ENCODE results near the gene NPEPL1. TPM values are rescaled to one million over a fixed set of nuclear protein-coding genes. Genes with fewer than 3 reads are reported as not detected.
A peak's percentile ranks its signal among the peaks of the same experiment; 100 is the strongest.

NPEPL1 gene
- total and polyA plus RNA-seq, 7 experiments from 2014 or later = 6.2 to 76.2 (median 49.5) TPM

- Mint-ChIP-seq H3K4me3 (no peak overlapping the region), H3K4me1 (no peaks in the 10 kb centered on the region), H3K9me3 (peaks cover 0 to 5% (median 0%) of the 10 kb centered on the region in 11 donors), H3K36me3 (peaks cover 0 to 3% (median 0%) of the 10 kb centered on the region in 5 donors), H3K27me3 (peaks cover 0 to 6% (median 5%) of the 10 kb centered on the region in 5 donors), H3K27ac (no peak overlapping the region)
- DNase-seq = peak in 2 of 9 donors; percentile 2 to 14
- CTCF ChIA-PET = no interaction called here
- no peaks in the 10 kb centered on the region for H3K9me3 ChIP-seq (ENCODE audit: control insufficient read depth in 2 of 3, low read length in 3 of 3)
- intact Hi-C loops (cut with micrococcal nuclease) = no loop called here
- ATAC-seq = no peak
- H3K4me3 ChIP-seq (ENCODE audit: low read length) = no peak overlapping the region
- no peaks in the 10 kb centered on the region for H3K4me1 ChIP-seq (ENCODE audit: control insufficient read depth in 2 of 2, insufficient read depth in 2 of 2, low read length in 2 of 2)
- H3K27me3 ChIP-seq (ENCODE audit: control insufficient read depth in 2 of 2, insufficient read depth in 2 of 2, low read length in 2 of 2) = no peaks in the 10 kb centered on the region
- peaks cover 0 to 5% (median 0%) of the 10 kb centered on the region in 3 experiments for H3K36me3 ChIP-seq (ENCODE audit: control insufficient read depth in 2 of 3, insufficient read depth in 3 of 3, low read length in 3 of 3)
- POLR2A ChIA-PET = no interaction called here
- H3K27ac ChIP-seq (ENCODE audit: low read depth, low read length) = no peak overlapping the region
Observed at GRCh38 chr20:58715801-58716475, 23.3 kb downstream of the NPEPL1 start.

GRCh38 chr20:58716476-58717277 is 24.1 kb downstream of the NPEPL1 start:
- H3K27me3 Mint-ChIP-seq = peaks cover 5 to 12% (median 11%) of the 10 kb centered on the region in 5 donors
- ChIA-PET CTCF (no interaction called here), POLR2A (no interaction called here)
- H3K27ac ChIP-seq (ENCODE audit: low read depth, low read length) = no peak overlapping the region
- no peaks in the 10 kb centered on the region for H3K9me3 ChIP-seq (ENCODE audit: control insufficient read depth in 2 of 3, low read length in 3 of 3)
- H3K4me1 ChIP-seq (ENCODE audit: control insufficient read depth in 2 of 2, insufficient read depth in 2 of 2, low read length in 2 of 2) = no peaks in the 10 kb centered on the region
- no peaks in the 10 kb centered on the region for H3K4me1 Mint-ChIP-seq
- peaks cover 0 to 3% (median 0%) of the 10 kb centered on the region in 5 donors for H3K36me3 Mint-ChIP-seq
- intact Hi-C loops (cut with micrococcal nuclease) = no loop called here
- peak in 2 of 9 donors; percentile 3 to 16 for DNase-seq
- H3K27ac Mint-ChIP-seq = no peak overlapping the region
- H3K27me3 ChIP-seq (ENCODE audit: control insufficient read depth in 2 of 2, insufficient read depth in 2 of 2, low read length in 2 of 2) = no peaks in the 10 kb centered on the region
- no peak overlapping the region for H3K4me3 Mint-ChIP-seq
- peaks cover 0 to 5% (median 0%) of the 10 kb centered on the region in 3 experiments for H3K36me3 ChIP-seq (ENCODE audit: control insufficient read depth in 2 of 3, insufficient read depth in 3 of 3, low read length in 3 of 3)
- peaks cover 0 to 5% (median 0%) of the 10 kb centered on the region in 11 donors for H3K9me3 Mint-ChIP-seq
- ATAC-seq = no peak
- H3K4me3 ChIP-seq (ENCODE audit: low read length) = no peak overlapping the region

- peak in 2 of 9 donors; percentile 3 to 18 for DNase-seq
- CTCF ChIA-PET = no interaction called here
- no peaks in the 10 kb centered on the region for H3K4me1 ChIP-seq (ENCODE audit: control insufficient read depth in 2 of 2, insufficient read depth in 2 of 2, low read length in 2 of 2)
Observed at GRCh38 chr20:58717278-58718091, 24.9 kb downstream of the NPEPL1 start.

DNA sequence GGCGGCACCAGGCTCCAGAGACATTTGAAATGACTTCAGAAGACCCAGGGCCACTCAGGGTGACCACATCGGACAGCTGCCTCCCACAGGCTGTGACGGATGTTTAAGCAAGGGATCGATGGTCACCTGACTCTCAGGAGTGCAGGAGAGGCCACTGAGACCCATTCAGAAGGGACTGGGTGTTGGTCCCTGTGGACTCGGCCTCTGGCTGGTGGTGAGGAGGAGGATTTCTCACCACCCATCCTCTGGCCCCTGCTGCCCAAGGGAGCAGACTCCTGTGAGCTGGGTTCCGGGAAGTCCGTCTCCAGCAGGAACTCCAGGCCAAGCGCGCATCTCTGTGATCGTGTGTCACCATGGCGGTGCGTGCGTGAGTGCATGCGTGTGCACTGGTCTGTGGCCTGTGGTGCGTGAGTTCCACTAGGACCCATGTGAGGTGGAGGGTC is 25.5 kb downstream of the NPEPL1 start:
- peak in 1 of 9 donors; percentile 16 for DNase-seq

More at GRCh38 chr20:58717278-58718091, 24.9 kb downstream of the NPEPL1 start:
- Histone ChIP-seq H3K36me3 (ENCODE audit: control insufficient read depth in 2 of 3, insufficient read depth in 3 of 3, low read length in 3 of 3) (peaks cover 0 to 5% (median 0%) of the 10 kb centered on the region in 3 experiments), H3K27me3 (ENCODE audit: control insufficient read depth in 2 of 2, insufficient read depth in 2 of 2, low read length in 2 of 2) (no peaks in the 10 kb centered on the region), H3K9me3 (ENCODE audit: control insufficient read depth in 2 of 3, low read length in 3 of 3) (no peaks in the 10 kb centered on the region), H3K4me3 (ENCODE audit: low read length) (no peak overlapping the region), H3K27ac (ENCODE audit: low read depth, low read length) (no peak overlapping the region)
- Mint-ChIP-seq H3K9me3 (peaks cover 0 to 4% (median 0%) of the 10 kb centered on the region in 11 donors), H3K4me1 (peaks cover 0 to 4% (median 0%) of the 10 kb centered on the region in 7 donors), H3K27me3 (peaks cover 12 to 17% (median 15%) of the 10 kb centered on the region in 5 donors), H3K36me3 (peaks cover 0 to 3% (median 0%) of the 10 kb centered on the region in 5 donors), H3K27ac (peak overlapping the region in 1 of 9 donors; percentile 34), H3K4me3 (no peak overlapping the region)
- intact Hi-C loops (cut with micrococcal nuclease) = no loop called here
- POLR2A ChIA-PET = no interaction called here
- no peak for ATAC-seq

DNA sequence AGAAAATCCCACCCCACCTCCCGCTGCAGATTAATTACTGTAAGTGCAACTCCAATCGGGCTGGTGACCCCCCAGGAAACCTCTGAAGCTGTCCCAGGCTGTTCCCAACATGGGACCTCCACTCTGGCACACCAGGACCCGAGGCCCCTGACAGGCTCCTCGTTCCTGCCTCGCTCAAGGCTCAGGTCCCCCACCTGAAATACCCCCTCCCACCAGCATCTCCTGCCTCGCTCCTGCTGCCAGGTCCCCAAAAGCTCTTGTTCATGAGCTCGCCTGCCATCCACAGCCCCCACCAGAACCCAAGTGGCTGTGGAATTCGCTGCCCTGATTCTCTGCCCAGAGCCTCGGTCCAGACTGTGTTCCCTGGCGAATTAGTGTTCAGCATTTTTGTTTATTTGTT is 26.1 kb downstream of the NPEPL1 start:
- Histone ChIP-seq H3K27ac (ENCODE audit: low read depth, low read length) (no peak overlapping the region), H3K27me3 (ENCODE audit: control insufficient read depth in 2 of 2, insufficient read depth in 2 of 2, low read length in 2 of 2) (no peaks in the 10 kb centered on the region), H3K4me3 (ENCODE audit: low read length) (no peak overlapping the region), H3K4me1 (ENCODE audit: control insufficient read depth in 2 of 2, insufficient read depth in 2 of 2, low read length in 2 of 2) (no peaks in the 10 kb centered on the region), H3K9me3 (ENCODE audit: control insufficient read depth in 2 of 3, low read length in 3 of 3) (no peaks in the 10 kb centered on the region), H3K36me3 (ENCODE audit: control insufficient read depth in 2 of 3, insufficient read depth in 3 of 3, low read length in 3 of 3) (peaks cover 0 to 5% (median 0%) of the 10 kb centered on the region in 3 experiments)
- peaks cover 0 to 4% (median 0%) of the 10 kb centered on the region in 7 donors for H3K4me1 Mint-ChIP-seq
- H3K9me3 Mint-ChIP-seq = peaks cover 0 to 5% (median 0%) of the 10 kb centered on the region in 11 donors
- no peak overlapping the region for H3K4me3 Mint-ChIP-seq
- peaks cover 0 to 2% (median 0%) of the 10 kb centered on the region in 5 donors for H3K36me3 Mint-ChIP-seq
- ChIA-PET POLR2A (no interaction called here), CTCF (no interaction called here)
- ATAC-seq (no peak), DNase-seq (no peak)
- peaks cover 23 to 30% (median 27%) of the 10 kb centered on the region in 5 donors for H3K27me3 Mint-ChIP-seq
- intact Hi-C loops (cut with micrococcal nuclease) = no loop called here
- H3K27ac Mint-ChIP-seq = peak overlapping the region in 1 of 9 donors; percentile 42

More for the DNA sequence above, 25.5 kb downstream of the NPEPL1 start:
- no peak overlapping the region for H3K27ac ChIP-seq (ENCODE audit: low read depth, low read length)
- H3K4me1 Mint-ChIP-seq = peaks cover 0 to 4% (median 0%) of the 10 kb centered on the region in 7 donors
- ChIA-PET POLR2A (no interaction called here), CTCF (no interaction called here)
- H3K36me3 Mint-ChIP-seq = peaks cover 0 to 3% (median 0%) of the 10 kb centered on the region in 5 donors
- H3K27ac Mint-ChIP-seq = peak overlapping the region in 1 of 9 donors; percentile 34
- no peak overlapping the region for H3K4me3 Mint-ChIP-seq
- no peak for ATAC-seq
- no peaks in the 10 kb centered on the region for H3K4me1 ChIP-seq (ENCODE audit: control insufficient read depth in 2 of 2, insufficient read depth in 2 of 2, low read length in 2 of 2)
- H3K4me3 ChIP-seq (ENCODE audit: low read length) = no peak overlapping the region
- peaks cover 0 to 4% (median 0%) of the 10 kb centered on the region in 11 donors for H3K9me3 Mint-ChIP-seq
- intact Hi-C loops (cut with micrococcal nuclease) = no loop called here
- H3K9me3 ChIP-seq (ENCODE audit: control insufficient read depth in 2 of 3, low read length in 3 of 3) = no peaks in the 10 kb centered on the region
- peaks cover 18 to 24% (median 21%) of the 10 kb centered on the region in 5 donors for H3K27me3 Mint-ChIP-seq
- H3K27me3 ChIP-seq (ENCODE audit: control insufficient read depth in 2 of 2, insufficient read depth in 2 of 2, low read length in 2 of 2) = no peaks in the 10 kb centered on the region
- H3K36me3 ChIP-seq (ENCODE audit: control insufficient read depth in 2 of 3, insufficient read depth in 3 of 3, low read length in 3 of 3) = peaks cover 0 to 5% (median 0%) of the 10 kb centered on the region in 3 experiments

DNA sequence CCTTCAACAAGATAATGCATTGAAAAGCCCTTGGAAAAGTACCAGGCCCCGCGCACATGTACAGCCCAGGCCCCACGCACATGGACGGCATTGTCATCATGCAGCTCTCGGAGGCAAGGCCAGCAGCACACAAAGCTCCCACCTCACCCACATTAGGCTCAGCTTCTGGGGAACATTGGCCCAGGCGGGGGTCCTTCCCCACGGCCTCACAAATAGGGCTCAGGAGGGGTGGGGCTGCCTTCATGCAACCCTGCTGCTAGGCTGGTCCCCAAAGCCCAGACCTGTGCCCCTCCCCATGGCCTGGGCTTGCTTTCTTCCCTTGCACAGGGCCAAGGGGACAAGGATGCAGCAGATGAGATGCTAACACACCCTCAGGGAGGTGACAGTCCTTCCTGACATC is 26.7 kb downstream of the NPEPL1 start:
- Mint-ChIP-seq H3K36me3 (no peaks in the 10 kb centered on the region), H3K27me3 (peaks cover 28 to 35% (median 30%) of the 10 kb centered on the region in 5 donors), H3K27ac (peak overlapping the region in 1 of 9 donors; percentile 26), H3K9me3 (peaks cover 0 to 6% (median 0%) of the 10 kb centered on the region in 11 donors), H3K4me1 (peaks cover 0 to 4% (median 0%) of the 10 kb centered on the region in 7 donors), H3K4me3 (no peak overlapping the region)
- no peak overlapping the region for H3K27ac ChIP-seq (ENCODE audit: low read depth, low read length)
- intact Hi-C loops (cut with micrococcal nuclease) = no loop called here
- H3K4me1 ChIP-seq (ENCODE audit: control insufficient read depth in 2 of 2, insufficient read depth in 2 of 2, low read length in 2 of 2) = no peaks in the 10 kb centered on the region
- ChIA-PET POLR2A (no interaction called here), CTCF (no interaction called here)
- ATAC-seq = no peak
- DNase-seq = peak in 1 of 9 donors; percentile 3
- H3K9me3 ChIP-seq (ENCODE audit: control insufficient read depth in 2 of 3, low read length in 3 of 3) = no peaks in the 10 kb centered on the region
- H3K4me3 ChIP-seq (ENCODE audit: low read length) = no peak overlapping the region
- peaks cover 0 to 2% (median 0%) of the 10 kb centered on the region in 3 experiments for H3K36me3 ChIP-seq (ENCODE audit: control insufficient read depth in 2 of 3, insufficient read depth in 3 of 3, low read length in 3 of 3)
- H3K27me3 ChIP-seq (ENCODE audit: control insufficient read depth in 2 of 2, insufficient read depth in 2 of 2, low read length in 2 of 2) = peaks cover 0 to 4% of the 10 kb centered on the region in 2 donors

Measured in naive thymus-derived CD4-positive, alpha-beta T cell (primary cell).